DMS153 (cell line): Measurements from ENCODE around the gene PAK1IP1.
"Not testable (repeated sequence)": the region's sequence is repeated elsewhere in the genome, so short reads cannot be mapped to it uniquely, and the experiment has no call there.

ENCODE experiments used
- DNase-seq: peaks from one replicate; lab custom pipeline; 2025; lab: John Stamatoyannopoulos, UW

PAK1IP1 gene

GRCh38 chr6:10743515-10743914 is 48.7 kb downstream of the PAK1IP1 start:
- no peak for DNase-seq

- DNase-seq, result no peak
These were observed 50.3 kb downstream of the PAK1IP1 start for GRCh38 chr6:10745116-10745515.

GRCh38 chr6:10746915-10747250 is 52.1 kb downstream of the PAK1IP1 start:
- no peak for DNase-seq

GRCh38 chr6:10747251-10747972 is 52.6 kb downstream of the PAK1IP1 start, which contains the start of gene TMEM14B:
TSS of gene TMEM14B (plus strand) at chr6:10747805. CDS start at chr6:10749246, 1,441 bp downstream.
- peak; percentile 83 for DNase-seq

GRCh38 chr6:10749734-10750133 is 55.0 kb downstream of the PAK1IP1 start:
- DNase-seq, result no peak

- not testable (repeated sequence) for DNase-seq
These were observed 55.8 kb downstream of the PAK1IP1 start for GRCh38 chr6:10750568-10750967.

GRCh38 chr6:10751757-10752156 is 57.0 kb downstream of the PAK1IP1 start:
- DNase-seq, result not testable (repeated sequence)

GRCh38 chr6:10756085-10756484 is 61.3 kb downstream of the PAK1IP1 start:
- no peak for DNase-seq
